Measurements from ENCODE around the gene CCPG1.

GRCh38 chr15:55383687-55384086 lies 24.5 kb downstream of the CCPG1 start:
- TF ChIP-seq REST (IDR thresholded peaks at IDR 0.05; ENCODE audit: insufficient read depth in 1 of 2, low read depth in 2 of 2, low read length in 2 of 2) (no peak), TAF1 (IDR thresholded peaks at IDR 0.05; ENCODE audit: borderline replicate concordance, insufficient read depth, low read length) (no peak)
